Ishikawa (cell line): ENCODE data around the gene SLC41A3.

Source experiments
- CEBPB ChIP-seq: IDR thresholded peaks from 2 replicates; pipeline ENCODE4 v1.6.1; 2012
- MAX ChIP-seq: IDR thresholded peaks from 2 replicates; pipeline ENCODE4 v1.6.1; 2012
- REST ChIP-seq: IDR thresholded peaks from 2 replicates; pipeline ENCODE4 v1.6.1; 2012; ENCODE audit warnings: low read depth, mild to moderate bottlenecking
- TEAD4 ChIP-seq: IDR thresholded peaks from 2 replicates; pipeline ENCODE4 v1.6.1; 2012
- USF1 ChIP-seq: IDR thresholded peaks from 2 replicates; pipeline ENCODE4 v1.6.1; 2012

GRCh38 chr3:126005951-126006350, 78.0 kb downstream of the SLC41A3 start:
- TF ChIP-seq CEBPB, result no peak
- TF ChIP-seq REST, result no peak
- no peak for TF ChIP-seq TEAD4
- TF ChIP-seq MAX, result no peak
- no peak for TF ChIP-seq USF1
